GM12878 (cell line): ENCODE results near the gene TRIM40. TPM values are rescaled to one million over a fixed set of nuclear protein-coding genes. Genes with fewer than 3 reads are reported as not detected.

Experiments used
- ATF7 ChIP-seq: fragments of 450-650 bp; IDR thresholded peaks from 2 replicates; pipeline ENCODE4 v1.6.1; 2016; ENCODE audit warnings: low read depth, mild to moderate bottlenecking
- IKZF1 ChIP-seq: fragments of 450-650 bp; conservative IDR thresholded peaks from 2 replicates; pipeline ENCODE4 v1.6.1; 2017; ENCODE audit warnings: antibody characterized with exemption, mild to moderate bottlenecking
- NRF1 ChIP-seq: conservative IDR thresholded peaks from 2 replicates; pipeline ENCODE4 v1.6.1; 2011; ENCODE audit warnings: mild to moderate bottlenecking, low read depth, low read length, improper control_type of control experiment
- SMAD1 ChIP-seq: fragments of 450-650 bp; IDR thresholded peaks from 2 replicates; pipeline ENCODE4 v1.6.1; 2018; ENCODE audit warnings: mild to moderate bottlenecking, low read depth; ENCODE audit not compliant: partially characterized antibody
- ZBTB33 ChIP-seq: fragments of 450-650 bp; IDR thresholded peaks from 2 replicates; pipeline ENCODE4 v1.6.1; 2017; ENCODE audit warnings: mild to moderate bottlenecking
- ZNF592 ChIP-seq: fragments of 450-650 bp; IDR thresholded peaks from 2 replicates; pipeline ENCODE4 v1.6.1; 2017; ENCODE audit warnings: mild to moderate bottlenecking, moderate library complexity
- polyA plus RNA-seq, 11 experiments: library from polyadenylated mRNA; depleted of rRNA in 4 of 11; unstranded in 6 of 11; stranded (reverse) in 5 of 11; fragments of >200 nt; fragmentation: Nextera tagmentation in 4 of 11; fragmentation: Illumina TruSeq in 1 of 11; extraction: Ambion mirVana in 4 of 11; extraction: Trizol in 1 of 11; gene quantifications; 1 replicate in 1 of 11; 2 replicates in 10 of 11; pipeline versions ENCODE4 v1.2.1 to v1.2.3, GENCODE V29; 2011 to 2016; ENCODE audit warnings: inconsistent platforms in 2 of 11, missing spikeins in 2 of 11, low read depth in 1 of 11
- total RNA-seq, 4 experiments: library from RNA; depleted of rRNA in 3 of 4; stranded (reverse); fragments of >200 nt in 3 of 4; fragmentation: Illumina TruSeq in 1 of 4; extraction: Trizol in 1 of 4; gene quantifications; 2 replicates each; pipeline versions ENCODE4 v1.2.1 to v1.2.3, GENCODE V29; 2013 to 2021

TRIM40 gene
- total and polyA plus RNA-seq, 10 of the 15 experiments (the other 5 are each of a cell fraction or from before 2014, with no cell fraction given): not detected

GRCh38 chr6:30149234-30149633 lies 13.3 kb downstream of the TRIM40 start (continued):
- TF ChIP-seq ZNF592: no peak
- no peak for TF ChIP-seq IKZF1
- no peak for TF ChIP-seq ZBTB33
- no peak for TF ChIP-seq ATF7
- TF ChIP-seq SMAD1: no peak
- no peak for TF ChIP-seq NRF1
